Measurements from ENCODE around the gene HYAL1.

GRCh38 chr3:50318163-50318562 is 14.8 kb upstream of the HYAL1 start:
- TF ChIP-seq POLR2AphosphoS5 (IDR thresholded peaks at IDR 0.05; ENCODE audit: low read depth, low read length) (no peak), POLR2A (IDR thresholded peaks at IDR 0.05; ENCODE audit: low read depth, low read length) (no peak), PAX5 (IDR thresholded peaks at IDR 0.05; ENCODE audit: insufficient read depth, low read length, severe bottlenecking) (no peak)
